Activated T-helper 1 cell treated with Interleukin-2 at 50 U/mL for 16 hours (primary cell): ENCODE measurements around the gene FKBP6.
"Not testable (repeated sequence)": the region's sequence is repeated elsewhere in the genome, so short reads cannot be mapped to it uniquely, and the experiment has no call there.

Experiments
- DNase-seq: peaks from one replicate; pipeline ENCODE4 v3.0.0-alpha.2; 2020; ENCODE audit warnings: low read depth

Gene FKBP6

GRCh38 chr7:73395538-73396503 lies 67.9 kb downstream of the FKBP6 start:
- no peak for DNase-seq

DNA sequence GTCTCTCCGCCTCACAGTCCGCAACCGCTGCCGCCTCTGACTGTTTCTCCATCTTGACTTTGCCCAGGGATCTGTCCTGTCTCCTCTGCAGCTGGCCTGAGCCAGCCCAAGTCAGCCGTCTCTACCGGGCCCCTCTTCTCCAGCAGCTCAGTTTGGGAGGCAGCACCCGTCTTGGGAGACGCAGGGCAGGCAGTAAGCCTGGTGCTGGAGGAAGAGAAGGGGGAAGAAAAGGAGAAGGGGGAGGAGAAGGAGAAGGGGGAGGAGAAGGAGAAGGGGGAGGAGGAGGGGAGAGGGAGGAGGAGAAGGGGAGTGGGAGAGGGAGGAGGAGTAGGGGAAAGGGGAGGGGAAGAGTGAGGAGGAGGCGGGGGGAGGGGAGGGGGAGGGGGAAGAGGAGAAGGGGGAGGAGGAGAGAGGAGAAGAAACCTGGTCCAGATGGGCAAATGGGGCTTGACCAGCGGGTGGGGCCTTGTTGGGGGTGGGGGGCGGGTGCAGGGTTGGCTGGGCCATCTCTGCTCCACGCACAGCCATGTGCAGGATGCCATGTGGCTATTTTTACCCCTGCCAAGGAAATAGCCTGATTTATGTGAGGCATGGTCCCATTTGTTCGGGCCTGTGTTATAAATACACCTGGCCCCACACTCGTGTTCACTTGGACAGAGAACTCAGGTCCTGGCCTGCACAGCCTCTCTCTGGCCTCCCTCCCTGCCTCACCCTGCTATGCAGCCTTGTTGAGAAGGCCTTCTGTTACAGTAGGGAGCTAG lies 69.7 kb downstream of the FKBP6 start:
- DNase-seq: no peak

DNA sequence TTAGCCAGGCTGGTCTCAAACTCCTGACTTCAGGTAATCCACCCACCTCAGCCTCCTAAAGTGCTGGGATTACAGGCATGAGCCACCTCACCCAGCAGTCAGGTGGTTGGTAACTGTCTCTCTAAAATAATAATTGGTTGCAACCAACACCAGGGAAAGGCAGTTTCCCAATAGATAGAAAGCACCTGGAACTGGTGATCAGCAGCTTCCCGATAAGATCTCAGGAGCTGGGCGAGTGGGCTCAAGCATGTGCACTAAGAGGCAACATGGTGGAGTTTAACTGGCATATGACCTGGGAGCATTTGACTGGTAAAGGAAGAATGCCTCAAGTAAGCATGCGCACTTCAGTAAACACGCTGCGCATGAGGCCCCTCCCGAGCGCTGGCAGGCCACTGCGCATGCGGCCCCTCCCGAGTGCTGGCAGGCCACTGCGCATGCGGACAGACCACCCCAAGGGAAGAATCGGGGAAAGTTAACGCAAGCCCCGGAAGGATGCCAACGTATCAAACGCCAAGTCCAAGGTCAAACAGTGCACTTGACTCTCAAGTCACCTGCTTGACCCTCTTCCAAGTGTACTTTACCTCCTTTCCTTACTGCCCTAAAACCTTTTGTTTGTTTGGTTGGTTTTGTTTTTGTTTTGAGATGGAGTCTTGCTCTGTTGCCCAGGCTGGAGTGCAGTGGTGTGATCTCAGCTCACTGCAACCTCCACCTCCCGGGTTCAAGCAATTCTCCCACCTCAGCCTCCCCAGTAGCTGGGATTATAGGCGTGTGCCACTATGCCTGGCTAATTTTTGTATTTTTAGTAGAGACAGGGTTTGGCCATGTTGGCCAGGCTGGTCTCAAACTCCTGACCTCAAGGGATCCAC lies 71.5 kb downstream of the FKBP6 start:
- peak; percentile 18 for DNase-seq

GRCh38 chr7:73404860-73405259 lies 76.9 kb downstream of the FKBP6 start:
- DNase-seq: not testable (repeated sequence)
